B cell (primary cell): Measurements from ENCODE around the gene C1orf198.

Source experiments
- EZH2 ChIP-seq: IDR thresholded peaks from 2 replicates; pipeline ENCODE4 v1.6.1; 2012; ENCODE audit warnings: borderline replicate concordance, low read depth, mild to moderate bottlenecking, moderate library complexity, low read length; ENCODE audit not compliant: insufficient read depth, poor library complexity, severe bottlenecking
- TF ChIP-seq, protein P1 (sequence below): fragments of 200-600 bp; IDR thresholded peaks from one replicate; pipeline ENCODE4 v1.8.0; 2022; ENCODE audit warnings: antibody characterized with exemption, mild to moderate bottlenecking

DNA sequence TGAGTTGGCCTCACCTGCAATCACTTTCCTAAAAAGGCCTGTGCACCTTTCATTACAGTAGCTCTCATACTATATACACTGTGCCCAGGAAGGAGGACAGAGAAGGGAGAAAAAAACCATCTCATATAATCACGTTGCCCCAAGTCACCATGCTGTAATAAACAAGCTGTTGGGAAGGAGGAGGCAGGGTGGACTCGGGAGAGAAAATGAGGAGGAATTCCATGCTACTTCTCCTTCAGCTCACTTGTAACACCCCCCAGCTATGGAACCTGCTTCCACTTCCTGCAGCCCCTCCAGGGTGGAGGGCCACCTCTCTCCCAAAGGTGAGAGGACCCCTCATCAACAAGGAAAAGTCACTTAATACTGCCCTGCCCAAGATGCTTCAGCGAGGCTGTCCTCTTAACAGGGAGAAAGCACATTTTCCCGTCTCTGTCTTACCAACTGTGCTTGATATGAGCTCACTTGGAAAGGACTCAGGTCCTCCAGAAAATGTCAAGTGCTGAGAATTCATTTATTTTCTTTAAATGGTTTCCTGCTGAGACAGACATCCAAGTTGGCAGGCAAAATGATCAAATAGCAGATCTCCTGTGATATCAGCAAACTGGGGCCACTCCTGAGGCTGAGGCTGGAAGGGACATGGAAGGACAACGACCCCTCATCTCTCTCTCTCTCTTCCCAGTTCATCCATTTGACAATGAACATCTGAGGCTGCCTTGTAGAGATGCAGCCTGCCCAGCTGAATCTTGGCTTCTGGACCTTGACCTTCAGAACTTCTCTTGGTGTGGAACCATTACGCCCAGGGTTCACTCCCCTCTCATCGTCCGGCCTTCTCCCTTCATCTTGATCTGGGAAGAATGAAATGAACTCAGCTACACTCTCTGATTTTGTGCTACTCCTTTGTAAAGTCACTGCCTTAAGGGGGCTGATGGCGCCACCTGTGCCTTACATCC, 67.2 kb downstream of the C1orf198 start:
- TF ChIP-seq, protein P1, sequence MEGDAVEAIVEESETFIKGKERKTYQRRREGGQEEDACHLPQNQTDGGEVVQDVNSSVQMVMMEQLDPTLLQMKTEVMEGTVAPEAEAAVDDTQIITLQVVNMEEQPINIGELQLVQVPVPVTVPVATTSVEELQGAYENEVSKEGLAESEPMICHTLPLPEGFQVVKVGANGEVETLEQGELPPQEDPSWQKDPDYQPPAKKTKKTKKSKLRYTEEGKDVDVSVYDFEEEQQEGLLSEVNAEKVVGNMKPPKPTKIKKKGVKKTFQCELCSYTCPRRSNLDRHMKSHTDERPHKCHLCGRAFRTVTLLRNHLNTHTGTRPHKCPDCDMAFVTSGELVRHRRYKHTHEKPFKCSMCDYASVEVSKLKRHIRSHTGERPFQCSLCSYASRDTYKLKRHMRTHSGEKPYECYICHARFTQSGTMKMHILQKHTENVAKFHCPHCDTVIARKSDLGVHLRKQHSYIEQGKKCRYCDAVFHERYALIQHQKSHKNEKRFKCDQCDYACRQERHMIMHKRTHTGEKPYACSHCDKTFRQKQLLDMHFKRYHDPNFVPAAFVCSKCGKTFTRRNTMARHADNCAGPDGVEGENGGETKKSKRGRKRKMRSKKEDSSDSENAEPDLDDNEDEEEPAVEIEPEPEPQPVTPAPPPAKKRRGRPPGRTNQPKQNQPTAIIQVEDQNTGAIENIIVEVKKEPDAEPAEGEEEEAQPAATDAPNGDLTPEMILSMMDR: no peak
- no peak for TF ChIP-seq EZH2
